Sigmoid colon (tissue), 7 donors: Measurements from ENCODE around the gene LEFTY1. TPM values are rescaled to one million over a fixed set of nuclear protein-coding genes. Genes with fewer than 3 reads are reported as not detected.

Experiments
- DNase-seq: peaks from one replicate; pipeline ENCODE4 v3.0.0-alpha.2; 2019
- H3K27ac ChIP-seq, 4 donors: fragments of 200-600 bp; sonication (generic); one replicate each; pipeline ENCODE4 v1.5.1; 2016 to 2019; ENCODE audit warnings: mild to moderate bottlenecking in 1 of 4
- H3K27me3 ChIP-seq, 3 donors: fragments of 200-600 bp; sonication (generic); one replicate each; pipeline ENCODE4 v1.5.1; 2019; ENCODE audit warnings: mild to moderate bottlenecking in 1 of 3
- H3K36me3 ChIP-seq, 4 donors: fragments of 200-600 bp; sonication (generic); one replicate each; pipeline ENCODE4 v1.5.1; 2016 to 2019
- H3K4me1 ChIP-seq, 4 donors: fragments of 200-600 bp; sonication (generic); one replicate each; pipeline ENCODE4 v1.5.1; 2017 to 2019
- H3K4me3 ChIP-seq, 4 donors: fragments of 200-600 bp; sonication (generic); one replicate each; pipeline ENCODE4 v1.5.1; 2017 to 2019; ENCODE audit warnings: mild to moderate bottlenecking in 2 of 4, moderate library complexity in 1 of 4
- H3K9me3 ChIP-seq, 4 donors: fragments of 200-600 bp in 3 of 4; sonication (generic) in 3 of 4; one replicate each; pipeline versions ENCODE4 v1.5.1 to v1.6.1; 2013 to 2019
- CTCF ChIP-seq, 4 experiments: fragments of 450-650 bp in 3 of 4; fragments of 200-600 bp in 1 of 4; IDR thresholded peaks; one replicate each; pipeline ENCODE4 v1.5.1; 2016 to 2019; ENCODE audit warnings: antibody characterized with exemption in 4 of 4, mild to moderate bottlenecking in 3 of 4, moderate library complexity in 2 of 4
- EP300 ChIP-seq, 4 donors: sonication (generic); formaldehyde crosslinking; IDR thresholded peaks; one replicate each; pipeline ENCODE4 v1.6.1; 2017; ENCODE audit warnings: antibody characterized with exemption in 4 of 4
- POLR2A ChIP-seq, 2 donors: fragments of 450-650 bp; IDR thresholded peaks; one replicate each; pipeline ENCODE4 v1.6.1; 2016; ENCODE audit warnings: antibody characterized with exemption in 2 of 2, mild to moderate bottlenecking in 2 of 2, moderate library complexity in 2 of 2
- POLR2AphosphoS5 ChIP-seq, 4 donors: sonication (generic); formaldehyde crosslinking; IDR thresholded peaks; one replicate each; pipeline ENCODE4 v1.6.1; 2017; ENCODE audit warnings: antibody characterized with exemption in 4 of 4
- WGBS, 2 donors: extraction: QIAGEN DNeasy Blood & Tissue Kit; methylation state at CpG; one replicate each; pipeline ENCODE4 v1.1.7; 2013; 5-methylcytosine and 5-hydroxymethylcytosine counted together
- intact Hi-C: fragments of 100-400 bp; cut with DNase I; formaldehyde crosslinking; loops from one replicate; pipeline ENCODE4 v1.15.1; 2023
- polyA plus RNA-seq, 3 donors: library from polyadenylated mRNA; stranded (reverse); fragments of 200-250 nt; gene quantifications; one replicate each; pipeline ENCODE4 v1.2.3, GENCODE V29; 2013
- total RNA-seq, 4 donors: library from RNA; depleted of rRNA; stranded (reverse); fragments of >200 nt; gene quantifications; one replicate each; pipeline ENCODE4 v1.1.0, GENCODE V29; 2016
- donor health status: healthy with polysubstance abuse.
- donor health status: Bipolar disorder and iron deficiency.
- donor health status: healthy.

The LEFTY1 gene
- total and polyA plus RNA-seq, 7 donors = 14.4 to 120 (median 46.2) TPM; not detected in 4

- TF ChIP-seq POLR2AphosphoS5 (IDR thresholded peaks at IDR 0.05) (no peak), CTCF (IDR thresholded peaks at IDR 0.05) (no peak), EP300 (IDR thresholded peaks at IDR 0.05) (no peak), POLR2A (IDR thresholded peaks at IDR 0.05) (no peak)
- Histone ChIP-seq H3K9me3 (no peaks in the 10 kb centered on the region), H3K36me3 (peaks cover 5 to 49% (median 16%) of the 10 kb centered on the region in 4 donors), H3K27ac (peak overlapping the region in 3 of 4 donors; percentile 23 to 90 (median 88)), H3K27me3 (no peaks in the 10 kb centered on the region), H3K4me3 (no peak overlapping the region), H3K4me1 (peaks cover 0 to 49% (median 47%) of the 10 kb centered on the region in 4 donors)
- 19 to 69% methylated on average over 12 of the region's 12 CpGs for WGBS, 2 donors
- no peak for DNase-seq
- intact Hi-C loops = no loop called here
Measured at GRCh38 chr1:225876900-225877510, 11.9 kb downstream of the LEFTY1 start.

- no peaks in the 10 kb centered on the region for H3K27me3 ChIP-seq
- H3K4me3 ChIP-seq = no peak overlapping the region
- intact Hi-C loops = no loop called here
- WGBS, 2 donors = 37 to 69% methylated on average over 12 of the region's 12 CpGs
- no peak overlapping the region for H3K27ac ChIP-seq
- DNase-seq = no peak
- no peaks in the 10 kb centered on the region for H3K9me3 ChIP-seq
- TF ChIP-seq POLR2AphosphoS5 (IDR thresholded peaks at IDR 0.05) (no peak), EP300 (IDR thresholded peaks at IDR 0.05) (no peak), CTCF (IDR thresholded peaks at IDR 0.05) (no peak), POLR2A (IDR thresholded peaks at IDR 0.05) (no peak)
- peaks cover 0 to 35% (median 33%) of the 10 kb centered on the region in 4 donors for H3K4me1 ChIP-seq
- H3K36me3 ChIP-seq = peaks cover 12 to 67% (median 24%) of the 10 kb centered on the region in 4 donors
Measured at GRCh38 chr1:225875044-225875815, 13.7 kb downstream of the LEFTY1 start.

- Histone ChIP-seq H3K27me3 (no peaks in the 10 kb centered on the region), H3K4me3 (no peak overlapping the region), H3K36me3 (peaks cover 12 to 75% (median 24%) of the 10 kb centered on the region in 4 donors), H3K9me3 (no peaks in the 10 kb centered on the region), H3K4me1 (peaks cover 0 to 27% (median 25%) of the 10 kb centered on the region in 4 donors), H3K27ac (no peak overlapping the region)
- no peak for TF ChIP-seq EP300 (IDR thresholded peaks at IDR 0.05)
- no peak for DNase-seq
- 87 to 93% methylated on average over 11 of the region's 11 CpGs for WGBS, 2 donors
- intact Hi-C loops = no loop called here
Measured at GRCh38 chr1:225874431-225874830, 14.5 kb downstream of the LEFTY1 start.

GRCh38 chr1:225873281-225873850, 15.6 kb downstream of the LEFTY1 start:
- Histone ChIP-seq H3K4me3 (no peak overlapping the region), H3K9me3 (no peaks in the 10 kb centered on the region), H3K27me3 (no peaks in the 10 kb centered on the region), H3K4me1 (peaks cover 0 to 16% (median 14%) of the 10 kb centered on the region in 4 donors), H3K36me3 (peaks cover 12 to 85% (median 27%) of the 10 kb centered on the region in 4 donors), H3K27ac (no peak overlapping the region)
- 75 to 86% methylated on average over 10 of the region's 10 CpGs for WGBS, 2 donors
- intact Hi-C loops = no loop called here
- DNase-seq = no peak
- TF ChIP-seq POLR2A (IDR thresholded peaks at IDR 0.05) (no peak), EP300 (IDR thresholded peaks at IDR 0.05) (no peak), CTCF (IDR thresholded peaks at IDR 0.05) (no peak), POLR2AphosphoS5 (IDR thresholded peaks at IDR 0.05) (no peak)

GRCh38 chr1:225872075-225872430, 16.9 kb downstream of the LEFTY1 start:
- Histone ChIP-seq H3K9me3 (no peaks in the 10 kb centered on the region), H3K27ac (no peak overlapping the region), H3K27me3 (no peaks in the 10 kb centered on the region), H3K4me3 (no peak overlapping the region), H3K4me1 (peaks cover 0 to 3% (median 1%) of the 10 kb centered on the region in 4 donors), H3K36me3 (peaks cover 13 to 93% (median 30%) of the 10 kb centered on the region in 4 donors)
- WGBS, 2 donors = 57 to 66% methylated on average over 3 of the region's 3 CpGs
- no peak for DNase-seq
- intact Hi-C loops = no loop called here
- TF ChIP-seq POLR2A (IDR thresholded peaks at IDR 0.05) (no peak), CTCF (IDR thresholded peaks at IDR 0.05) (no peak), POLR2AphosphoS5 (IDR thresholded peaks at IDR 0.05) (no peak), EP300 (IDR thresholded peaks at IDR 0.05) (no peak)
